Measurements from ENCODE around the gene MSH2.

MSH2 gene

GRCh38 chr2:47381408-47381807, 21.5 kb upstream of the MSH2 start:
- Histone ChIP-seq H3K9me2 (replicated peaks; ENCODE audit: insufficient read depth, low read length) (no peaks in the 10 kb centered on the region), H3K27me3 (replicated peaks; ENCODE audit: insufficient read depth, low read length) (no peaks in the 10 kb centered on the region), H3K79me2 (ENCODE audit: low read length) (no peaks in the 10 kb centered on the region), H2AFZ (ENCODE audit: low read length) (no peak overlapping the region), H3K36me3 (replicated peaks; ENCODE audit: insufficient read depth, low read length) (no peaks in the 10 kb centered on the region), H3K9me3 (replicated peaks; ENCODE audit: insufficient read depth, low read length) (no peaks in the 10 kb centered on the region), H4K20me1 (ENCODE audit: insufficient read depth, low read length) (no peaks in the 10 kb centered on the region), H3K4me3 (ENCODE audit: low read length) (no peak overlapping the region), H3K4me1 (ENCODE audit: low read length) (no peaks in the 10 kb centered on the region), H3K4me2 (ENCODE audit: low read depth, low read length) (no peak overlapping the region), H3F3A (ENCODE audit: insufficient read depth, low read length) (no peaks in the 10 kb centered on the region), H3K9ac (ENCODE audit: low read length) (no peak overlapping the region), H3K27ac (ENCODE audit: low read length) (no peak overlapping the region)
- no peak for TF ChIP-seq EZH2phosphoT487 (IDR thresholded peaks at IDR 0.05; ENCODE audit: low read length)
- no peak for TF ChIP-seq EZH2 (optimal IDR thresholded peaks at IDR 0.05; ENCODE audit: low read depth, low read length)
- TF ChIP-seq CTCF (IDR thresholded peaks at IDR 0.05; ENCODE audit: low read length): no peak
- DNase-seq: no peak

- Histone ChIP-seq H3K4me2 (ENCODE audit: low read depth, low read length) (no peak overlapping the region), H3K9me2 (replicated peaks; ENCODE audit: insufficient read depth, low read length) (no peaks in the 10 kb centered on the region), H3K27me3 (replicated peaks; ENCODE audit: insufficient read depth, low read length) (no peaks in the 10 kb centered on the region), H3K36me3 (replicated peaks; ENCODE audit: insufficient read depth, low read length) (no peaks in the 10 kb centered on the region), H3K9ac (ENCODE audit: low read length) (no peak overlapping the region), H3K27ac (ENCODE audit: low read length) (no peak overlapping the region), H3K4me1 (ENCODE audit: low read length) (no peaks in the 10 kb centered on the region), H2AFZ (ENCODE audit: low read length) (no peak overlapping the region), H4K20me1 (ENCODE audit: insufficient read depth, low read length) (no peaks in the 10 kb centered on the region), H3K9me3 (replicated peaks; ENCODE audit: insufficient read depth, low read length) (no peaks in the 10 kb centered on the region), H3K4me3 (ENCODE audit: low read length) (no peak overlapping the region), H3F3A (ENCODE audit: insufficient read depth, low read length) (no peaks in the 10 kb centered on the region), H3K79me2 (ENCODE audit: low read length) (no peaks in the 10 kb centered on the region)
- TF ChIP-seq EZH2phosphoT487 (IDR thresholded peaks at IDR 0.05; ENCODE audit: low read length) (no peak), CTCF (IDR thresholded peaks at IDR 0.05; ENCODE audit: low read length) (no peak), EZH2 (optimal IDR thresholded peaks at IDR 0.05; ENCODE audit: low read depth, low read length) (no peak)
- no peak for DNase-seq
Measured at GRCh38 chr2:47386551-47386950, 16.4 kb upstream of the MSH2 start.

- Histone ChIP-seq H3K4me3 (ENCODE audit: low read length) (no peak overlapping the region), H3K4me2 (ENCODE audit: low read depth, low read length) (no peak overlapping the region), H3K9me2 (replicated peaks; ENCODE audit: insufficient read depth, low read length) (no peaks in the 10 kb centered on the region), H4K20me1 (ENCODE audit: insufficient read depth, low read length) (no peaks in the 10 kb centered on the region), H3K9ac (ENCODE audit: low read length) (no peak overlapping the region), H3K27ac (ENCODE audit: low read length) (no peak overlapping the region), H3K9me3 (replicated peaks; ENCODE audit: insufficient read depth, low read length) (no peaks in the 10 kb centered on the region), H2AFZ (ENCODE audit: low read length) (no peak overlapping the region), H3K79me2 (ENCODE audit: low read length) (no peaks in the 10 kb centered on the region), H3K4me1 (ENCODE audit: low read length) (no peaks in the 10 kb centered on the region), H3K27me3 (replicated peaks; ENCODE audit: insufficient read depth, low read length) (no peaks in the 10 kb centered on the region), H3F3A (ENCODE audit: insufficient read depth, low read length) (no peaks in the 10 kb centered on the region), H3K36me3 (replicated peaks; ENCODE audit: insufficient read depth, low read length) (no peaks in the 10 kb centered on the region)
- DNase-seq: no peak
- TF ChIP-seq EZH2phosphoT487 (IDR thresholded peaks at IDR 0.05; ENCODE audit: low read length) (no peak), CTCF (IDR thresholded peaks at IDR 0.05; ENCODE audit: low read length) (no peak), EZH2 (optimal IDR thresholded peaks at IDR 0.05; ENCODE audit: low read depth, low read length) (no peak)
Measured at GRCh38 chr2:47388888-47389287, 14.1 kb upstream of the MSH2 start.

All from MM.1S (cell line).